GM12892 (cell line): ENCODE results near the gene STARD4.

Experiments
- POLR2A ChIP-seq: IDR thresholded peaks from 2 replicates; pipeline ENCODE4 v1.6.1; 2011; ENCODE audit warnings: low read depth, low read length, control low read depth
- POLR2AphosphoS5 ChIP-seq: IDR thresholded peaks from 2 replicates; pipeline ENCODE4 v1.6.1; 2011; ENCODE audit warnings: low read depth, low read length, control low read depth
- TAF1 ChIP-seq: IDR thresholded peaks from 2 replicates; pipeline ENCODE4 v1.6.1; 2011; ENCODE audit warnings: low read depth, mild to moderate bottlenecking, control low read depth, low read length, borderline replicate concordance

- TF ChIP-seq TAF1 (no peak), POLR2AphosphoS5 (no peak), POLR2A (no peak)
Observed at GRCh38 chr5:111463311-111463710, 49.0 kb downstream of the STARD4 start.
